K562 (cell line): ENCODE measurements around the gene VPS37D. TPM values are rescaled to one million over a fixed set of nuclear protein-coding genes. Genes with fewer than 3 reads are reported as not detected.

Experiments
- CHAMP1 ChIP-seq: fragments of 450-650 bp; IDR thresholded peaks from 2 replicates; pipeline ENCODE4 v1.6.1; 2016; ENCODE audit warnings: mild to moderate bottlenecking
- HNRNPK ChIP-seq: fragments of 200-400 bp; formaldehyde crosslinking; IDR thresholded peaks from one replicate; pipeline ENCODE4 v1.6.1; 2018; ENCODE audit warnings: mild to moderate bottlenecking, low read depth, low read length; ENCODE audit not compliant: poor library complexity, severe bottlenecking
- KHSRP ChIP-seq: fragments of 450-650 bp; IDR thresholded peaks from 2 replicates; pipeline ENCODE4 v1.6.1; 2017
- MCM3 ChIP-seq: fragments of 450-650 bp; IDR thresholded peaks from 2 replicates; pipeline ENCODE4 v1.6.1; 2016
- MLLT1 ChIP-seq, 2 experiments: fragments of 450-650 bp; IDR thresholded peaks; 2 replicates each; pipeline ENCODE4 v1.6.1; 2016
- NFRKB ChIP-seq: fragments of 450-650 bp; IDR thresholded peaks from 2 replicates; pipeline ENCODE4 v1.6.1; 2016; ENCODE audit warnings: low read depth
- SNAPC5 ChIP-seq: fragments of 250-450 bp; sonication (Bioruptor Pico); IDR thresholded peaks from 2 replicates; pipeline ENCODE4 v1.8.0; 2021; ENCODE audit warnings: moderate library complexity, mild to moderate bottlenecking, inconsistent platforms
- TSHZ1 ChIP-seq: fragments of 250-450 bp; sonication (Bioruptor Pico); IDR thresholded peaks from 2 replicates; pipeline ENCODE4 v1.4.0; 2020; ENCODE audit warnings: mild to moderate bottlenecking, moderate library complexity
- XRCC4 ChIP-seq: IDR thresholded peaks from one replicate; pipeline ENCODE4 v1.6.1; 2011; ENCODE audit not compliant: insufficient read depth, insufficient read length; ENCODE audit errors: extremely low read depth
- ZFP30 ChIP-seq: fragments of 250-450 bp; sonication (Bioruptor Pico); IDR thresholded peaks from 2 replicates; pipeline ENCODE4 v1.8.0; 2022; ENCODE audit warnings: moderate library complexity, mild to moderate bottlenecking, inconsistent platforms, borderline replicate concordance
- ZNF124 ChIP-seq: sonication (generic); formaldehyde crosslinking; IDR thresholded peaks from 2 replicates; pipeline ENCODE4 v1.8.1; 2022; ENCODE audit warnings: missing genetic modification reagents
- ZNF175 ChIP-seq: fragments of 200-800 bp; sonication (Bioruptor generic); IDR thresholded peaks from 2 replicates; pipeline ENCODE4 v1.6.1; 2016; ENCODE audit warnings: low read depth, mild to moderate bottlenecking, missing genetic modification characterization, missing compliant biosample characterization
- ZNF224 ChIP-seq: sonication (generic); formaldehyde crosslinking; IDR thresholded peaks from 2 replicates; pipeline ENCODE4 v1.8.0; 2022; ENCODE audit warnings: mild to moderate bottlenecking, missing genetic modification reagents
- ZNF263 ChIP-seq: sonication (generic); formaldehyde crosslinking; IDR thresholded peaks from 2 replicates; pipeline ENCODE4 v1.8.0; 2022; ENCODE audit warnings: mild to moderate bottlenecking, missing genetic modification reagents, borderline replicate concordance
- ZNF311 ChIP-seq: fragments of 250-450 bp; sonication (Bioruptor Pico); IDR thresholded peaks from 2 replicates; pipeline ENCODE4 v1.4.0; 2020; ENCODE audit warnings: mild to moderate bottlenecking, moderate library complexity
- polyA plus RNA-seq, 8 experiments: library from polyadenylated mRNA; depleted of rRNA in 4 of 8; stranded (reverse) in 5 of 8; unstranded in 3 of 8; fragments of >200 nt; fragmentation: Nextera tagmentation in 2 of 8; fragmentation: Illumina TruSeq in 1 of 8; extraction: Ambion mirVana in 2 of 8; extraction: Trizol in 1 of 8; gene quantifications; 2 replicates each; pipeline versions ENCODE4 v1.2.1 to v1.2.3, GENCODE V29; 2011 to 2014; ENCODE audit warnings: inconsistent platforms in 1 of 8, missing spikeins in 1 of 8
- total RNA-seq, 7 experiments: library from RNA; depleted of rRNA in 6 of 7; stranded (reverse); fragments of >200 nt in 6 of 7; fragmentation: Illumina TruSeq in 2 of 7; extraction: Trizol in 2 of 7; gene quantifications; 2 replicates each; pipeline versions ENCODE4 v1.2.1 to v1.2.3, GENCODE V29; 2011 to 2021; ENCODE audit warnings: low replicate concordance in 1 of 7
- TF ChIP-seq, protein P1 (sequence below): fragments of 450-650 bp; IDR thresholded peaks from 2 replicates; pipeline ENCODE4 v1.7.1; 2018; ENCODE audit warnings: mild to moderate bottlenecking, low read depth; ENCODE audit not compliant: partially characterized antibody

The VPS37D gene
- total and polyA plus RNA-seq, 9 of the 15 experiments (the other 6 are each of a cell fraction or from before 2014, with no cell fraction given) = 0.25 to 2.3 (median 1.0) TPM; not detected in 3

GRCh38 chr7:73718905-73719805 lies 51.5 kb downstream of the VPS37D start, which contains the start of gene STX1A (continued):
- TF ChIP-seq TSHZ1 (CRISPR knock-in tag) = no peak
- TF ChIP-seq XRCC4 = no peak
- no peak for TF ChIP-seq MLLT1 (IDR thresholded peaks at IDR 0.05)
- TF ChIP-seq CHAMP1 = no peak
- no peak for TF ChIP-seq ZFP30 (CRISPR knock-in tag)
- TF ChIP-seq ZNF263 (CRISPR knock-in tag) = no peak
- TF ChIP-seq MCM3 = no peak
- no peak for TF ChIP-seq ZNF124 (CRISPR knock-in tag)
- no peak for TF ChIP-seq NFRKB
- no peak for TF ChIP-seq KHSRP
- no peak for TF ChIP-seq SNAPC5 (CRISPR knock-in tag)
- no peak for TF ChIP-seq ZNF224
- no peak for TF ChIP-seq HNRNPK
- no peak for TF ChIP-seq ZNF175 (CRISPR knock-in tag)
- TF ChIP-seq, protein P1, sequence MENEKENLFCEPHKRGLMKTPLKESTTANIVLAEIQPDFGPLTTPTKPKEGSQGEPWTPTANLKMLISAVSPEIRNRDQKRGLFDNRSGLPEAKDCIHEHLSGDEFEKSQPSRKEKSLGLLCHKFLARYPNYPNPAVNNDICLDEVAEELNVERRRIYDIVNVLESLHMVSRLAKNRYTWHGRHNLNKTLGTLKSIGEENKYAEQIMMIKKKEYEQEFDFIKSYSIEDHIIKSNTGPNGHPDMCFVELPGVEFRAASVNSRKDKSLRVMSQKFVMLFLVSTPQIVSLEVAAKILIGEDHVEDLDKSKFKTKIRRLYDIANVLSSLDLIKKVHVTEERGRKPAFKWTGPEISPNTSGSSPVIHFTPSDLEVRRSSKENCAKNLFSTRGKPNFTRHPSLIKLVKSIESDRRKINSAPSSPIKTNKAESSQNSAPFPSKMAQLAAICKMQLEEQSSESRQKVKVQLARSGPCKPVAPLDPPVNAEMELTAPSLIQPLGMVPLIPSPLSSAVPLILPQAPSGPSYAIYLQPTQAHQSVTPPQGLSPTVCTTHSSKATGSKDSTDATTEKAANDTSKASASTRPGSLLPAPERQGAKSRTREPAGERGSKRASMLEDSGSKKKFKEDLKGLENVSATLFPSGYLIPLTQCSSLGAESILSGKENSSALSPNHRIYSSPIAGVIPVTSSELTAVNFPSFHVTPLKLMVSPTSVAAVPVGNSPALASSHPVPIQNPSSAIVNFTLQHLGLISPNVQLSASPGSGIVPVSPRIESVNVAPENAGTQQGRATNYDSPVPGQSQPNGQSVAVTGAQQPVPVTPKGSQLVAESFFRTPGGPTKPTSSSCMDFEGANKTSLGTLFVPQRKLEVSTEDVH = no peak
- no peak for TF ChIP-seq ZNF311 (CRISPR knock-in tag)
